Activated CD4-positive, alpha-beta T cell treated with anti-CD3 and anti-CD28 coated beads for 48 hours (primary cell): Measurements from ENCODE around the gene SLC16A1.
A peak's percentile ranks its signal among the peaks of the same experiment; 100 is the strongest.
"Not testable (repeated sequence)": the region's sequence is repeated elsewhere in the genome, so short reads cannot be mapped to it uniquely, and the experiment has no call there.

ENCODE experiments used
- DNase-seq: peaks from one replicate; pipeline ENCODE4 v3.0.0-alpha.2; 2020

The SLC16A1 gene

DNA sequence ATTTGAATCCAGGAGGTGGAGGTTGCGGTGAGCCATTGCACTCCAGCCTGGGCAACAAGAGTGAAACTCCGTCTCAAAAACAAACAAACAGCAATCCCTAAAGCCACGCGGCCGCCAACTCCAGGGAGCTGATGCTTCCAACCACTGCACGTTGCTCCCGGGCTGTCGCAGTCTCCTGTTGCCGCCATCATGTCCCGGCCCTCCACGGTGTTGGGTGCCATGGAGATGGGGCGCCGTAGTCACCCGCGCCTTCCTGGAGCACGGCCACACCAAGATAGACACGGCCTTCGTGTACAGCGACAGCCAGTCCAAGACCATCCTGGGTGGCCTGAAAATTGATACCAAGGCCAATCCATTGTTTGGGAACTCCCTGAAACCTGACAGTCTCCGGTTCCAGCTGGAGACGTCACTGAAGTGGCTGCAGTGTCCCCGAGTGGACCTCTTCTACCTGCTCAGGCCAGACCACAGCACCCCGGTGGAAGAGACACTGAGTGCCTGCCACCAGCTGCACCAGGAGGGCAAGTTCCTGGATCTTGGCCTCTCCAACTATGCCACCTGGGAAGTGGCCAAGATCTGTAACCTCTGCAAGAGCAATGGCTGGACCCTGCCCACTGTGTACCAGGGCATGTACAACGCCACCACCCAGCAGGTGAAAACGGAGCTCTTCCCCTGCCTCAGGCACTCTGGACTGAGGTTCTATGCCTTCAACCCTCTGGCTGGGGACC lies 32.6 kb downstream of the SLC16A1 start:
- DNase-seq, result no peak

DNA sequence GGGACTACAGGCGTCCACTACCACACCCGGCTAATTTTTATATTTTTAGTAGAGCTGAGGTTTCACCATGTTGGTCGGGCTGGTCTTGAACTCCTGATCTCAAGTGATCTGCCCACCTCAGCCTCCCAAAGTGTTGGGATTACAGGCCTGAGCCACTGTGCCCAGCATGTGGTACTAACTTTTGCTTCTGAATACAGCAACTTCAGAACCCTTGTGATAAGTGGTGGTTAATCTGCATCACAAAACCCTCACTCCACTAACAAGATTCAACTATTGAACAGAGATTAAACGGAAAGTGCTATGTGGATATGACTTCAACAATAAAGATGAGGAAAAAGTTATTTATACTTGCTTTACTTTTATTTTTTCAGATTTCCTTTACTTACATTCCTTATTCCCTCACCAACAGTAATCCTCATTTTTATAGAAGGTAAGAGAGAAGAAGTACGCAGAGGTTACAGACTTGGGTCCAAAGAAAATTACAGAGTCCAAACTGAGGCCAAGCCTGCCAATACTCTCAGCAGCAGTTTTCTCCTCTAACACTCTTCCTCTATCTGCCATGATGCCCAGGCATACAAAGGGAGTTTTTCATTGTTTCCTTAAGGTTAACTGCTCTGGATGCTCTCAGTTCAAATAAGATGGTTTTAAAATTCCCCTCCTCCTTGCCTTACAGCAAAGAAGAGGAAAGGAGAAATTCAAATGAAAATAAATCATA lies 44.3 kb downstream of the SLC16A1 start:
- DNase-seq, result no peak

DNA sequence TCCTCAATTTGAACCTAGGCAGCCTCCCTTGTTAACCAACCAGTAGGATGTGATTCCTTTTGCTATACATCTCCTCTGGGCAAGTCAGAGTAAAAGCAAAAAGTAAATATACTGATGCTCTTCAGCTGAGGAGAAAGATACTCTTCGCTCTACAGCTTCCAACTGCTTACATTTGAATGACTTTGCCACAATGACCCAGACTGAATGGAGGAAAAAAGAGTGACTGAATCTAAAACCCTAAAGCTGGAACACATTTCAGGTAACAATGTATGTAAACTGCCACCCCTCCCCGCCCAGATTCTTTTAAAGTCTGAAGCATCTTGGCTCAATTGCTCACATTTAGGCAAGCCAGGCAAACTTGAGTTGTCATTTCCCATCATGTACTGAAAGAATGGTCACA lies 46.1 kb downstream of the SLC16A1 start:
- DNase-seq, result no peak

DNA sequence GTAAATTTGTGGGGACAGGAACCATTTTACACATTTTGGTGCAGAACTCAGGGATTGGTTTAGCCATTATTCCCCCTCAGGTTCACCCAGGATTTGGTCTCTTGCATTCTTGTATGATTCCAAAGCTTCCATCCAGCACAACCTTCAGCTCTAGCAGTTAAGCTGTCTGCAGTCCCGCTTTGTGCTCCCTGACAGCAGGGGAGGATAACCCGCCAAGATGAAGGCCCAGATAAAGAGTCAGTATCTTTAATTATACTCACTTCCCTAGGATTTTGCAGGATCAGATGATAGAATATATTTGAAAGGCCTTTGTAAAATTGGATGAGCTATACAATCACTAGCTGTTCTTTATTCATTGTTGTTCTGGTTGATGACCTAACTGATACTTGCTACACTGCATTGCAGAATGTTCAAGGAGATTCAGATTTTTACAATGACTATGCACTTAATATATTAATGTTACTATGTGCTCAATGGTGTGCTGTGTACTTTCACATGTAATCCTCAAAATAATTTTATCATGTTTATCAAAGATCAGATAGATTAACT lies 49.8 kb downstream of the SLC16A1 start:
- no peak for DNase-seq

GRCh38 chr1:112905395-112906149 lies 50.4 kb downstream of the SLC16A1 start:
- peak; percentile 10 for DNase-seq

DNA sequence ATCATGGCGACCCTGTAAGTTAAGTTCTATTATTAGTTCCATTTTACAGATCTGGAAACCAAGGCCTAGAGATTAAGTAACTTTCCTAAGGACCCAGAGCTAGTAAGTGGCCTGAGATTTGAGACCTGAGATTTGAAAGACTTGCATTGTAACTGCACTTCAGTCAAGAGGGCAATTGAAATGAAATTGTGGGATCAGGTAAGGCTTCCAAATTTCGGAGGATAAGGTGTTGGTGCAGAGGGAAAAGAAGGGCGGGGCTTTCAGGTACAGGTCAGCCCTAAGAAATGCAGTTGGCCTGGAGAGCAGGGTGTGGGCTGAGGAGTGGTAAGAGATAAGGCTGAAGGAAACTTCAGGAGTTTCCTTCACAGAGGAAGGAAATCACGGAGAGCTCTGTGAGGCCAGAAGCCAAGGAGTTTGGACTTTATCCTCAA lies 51.1 kb downstream of the SLC16A1 start:
- DNase-seq, result no peak

- DNase-seq, result peak; percentile 75
These were observed 51.7 kb downstream of the SLC16A1 start for GRCh38 chr1:112904071-112904830.

DNA sequence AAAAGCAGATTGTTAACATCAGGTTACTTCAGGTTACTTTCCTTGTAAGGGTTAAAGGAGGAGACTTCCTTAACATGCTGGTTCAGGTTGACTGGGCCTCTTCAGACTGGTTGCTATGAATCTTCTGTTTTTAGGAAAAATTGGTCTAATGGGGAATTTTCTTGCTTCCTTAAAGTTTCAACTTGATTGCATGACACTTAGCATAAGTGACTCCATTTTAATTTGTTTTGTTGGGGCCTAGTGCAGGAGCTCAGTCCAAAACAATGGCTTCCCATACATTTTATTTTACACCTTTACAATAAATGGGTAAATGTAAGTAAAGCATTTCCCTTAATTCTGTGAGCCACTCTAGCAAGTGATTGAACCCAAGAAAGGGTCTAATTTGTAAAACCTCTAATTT lies 53.8 kb downstream of the SLC16A1 start:
- no peak for DNase-seq

DNA sequence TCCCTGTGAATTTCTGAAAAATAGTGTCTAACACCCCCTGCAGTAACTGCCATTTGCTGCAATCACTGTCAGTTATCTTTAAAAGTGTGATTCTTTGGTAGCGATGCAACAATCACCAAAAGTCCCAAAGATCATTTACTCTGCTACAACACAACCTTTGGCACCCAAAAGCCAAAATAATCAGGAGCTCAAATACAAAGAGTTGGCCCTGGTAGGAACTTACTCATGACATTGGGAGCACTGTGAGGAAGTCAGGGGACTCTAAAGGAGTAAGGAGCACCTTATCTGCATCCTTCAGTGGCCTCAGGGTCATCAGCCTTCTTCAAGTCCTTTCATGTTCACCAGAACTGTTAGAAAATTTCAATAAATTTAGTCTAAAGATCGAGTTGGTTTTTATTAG lies 54.6 kb downstream of the SLC16A1 start:
- DNase-seq, result no peak

GRCh38 chr1:112896783-112897182 lies 59.2 kb downstream of the SLC16A1 start:
- no peak for DNase-seq

GRCh38 chr1:112894561-112895011 lies 61.4 kb downstream of the SLC16A1 start:
- no peak for DNase-seq

GRCh38 chr1:112894010-112894292 lies 62.0 kb downstream of the SLC16A1 start:
- no peak for DNase-seq

- DNase-seq, result no peak
These were observed 62.5 kb downstream of the SLC16A1 start for GRCh38 chr1:112893288-112894009.

GRCh38 chr1:112889906-112890305 lies 66.1 kb downstream of the SLC16A1 start:
- DNase-seq, result not testable (repeated sequence)

GRCh38 chr1:112889052-112889768 lies 66.8 kb downstream of the SLC16A1 start:
- no peak for DNase-seq

DNA sequence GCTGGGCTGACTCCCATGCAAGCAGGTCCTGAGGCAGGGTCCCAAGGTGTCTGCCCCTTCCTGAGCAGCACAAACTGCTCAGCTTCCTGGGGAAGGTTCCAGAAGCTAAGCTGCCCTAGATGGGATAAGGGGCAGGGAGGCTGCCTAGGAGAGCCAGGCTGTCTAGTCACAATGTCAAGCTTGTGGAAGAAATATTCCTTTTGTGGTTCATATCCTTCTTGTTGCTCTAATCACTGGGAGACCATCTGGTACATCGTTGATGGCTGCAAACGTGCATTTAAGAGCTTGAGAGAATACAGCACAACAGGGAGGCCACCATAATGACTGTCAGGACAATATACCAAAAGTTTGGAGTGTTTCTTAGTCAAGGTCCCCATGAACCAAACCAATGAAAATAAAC lies 67.4 kb downstream of the SLC16A1 start:
- no peak for DNase-seq

- DNase-seq, result no peak
These were observed 68.3 kb downstream of the SLC16A1 start for GRCh38 chr1:112887599-112888283.

- not testable (repeated sequence) for DNase-seq
These were observed 71.0 kb downstream of the SLC16A1 start for GRCh38 chr1:112884996-112885395.

DNA sequence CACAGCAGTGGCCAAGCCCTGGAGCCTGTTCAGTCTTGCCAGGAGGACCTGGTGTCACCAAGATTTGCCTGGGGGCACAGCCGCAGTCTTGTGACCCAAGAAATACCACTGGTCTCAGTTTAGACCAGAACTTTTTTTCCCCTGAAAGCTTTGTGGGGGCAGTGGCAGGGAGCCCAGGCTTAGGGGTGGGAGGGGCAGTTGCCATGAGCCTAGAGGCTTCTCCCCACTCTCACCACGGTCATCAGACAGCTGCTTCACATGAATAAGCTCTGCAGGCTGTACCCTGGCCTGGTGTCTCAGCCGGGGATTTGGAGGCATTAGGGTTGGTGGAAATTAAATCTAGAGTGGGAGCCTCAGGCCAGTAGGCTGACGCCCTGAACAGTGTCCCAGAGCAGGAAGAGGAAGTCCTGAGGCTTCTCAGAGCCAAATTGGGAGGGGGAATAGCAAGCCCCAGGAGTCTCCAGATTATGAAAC lies 73.7 kb downstream of the SLC16A1 start:
- no peak for DNase-seq

DNA sequence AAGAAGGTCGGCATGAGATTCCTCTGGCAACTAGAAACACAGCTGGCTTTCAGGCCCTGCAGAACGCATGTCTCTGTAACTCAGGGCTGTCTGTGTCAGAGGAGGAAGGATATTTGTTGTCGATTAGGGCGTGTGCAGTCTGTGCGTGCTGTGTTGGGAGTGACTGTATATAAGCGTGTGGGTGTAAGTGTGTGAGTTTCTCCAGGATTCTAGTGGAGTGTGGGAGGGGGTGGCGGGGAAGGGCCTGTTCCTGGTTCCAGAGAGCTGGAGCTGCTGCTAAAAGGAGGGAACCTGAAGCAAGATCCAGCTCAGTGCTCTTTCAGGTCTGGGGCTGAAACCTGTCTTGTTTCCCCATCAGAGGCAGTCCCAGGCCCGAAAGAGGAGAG lies 74.3 kb downstream of the SLC16A1 start:
- no peak for DNase-seq

DNA sequence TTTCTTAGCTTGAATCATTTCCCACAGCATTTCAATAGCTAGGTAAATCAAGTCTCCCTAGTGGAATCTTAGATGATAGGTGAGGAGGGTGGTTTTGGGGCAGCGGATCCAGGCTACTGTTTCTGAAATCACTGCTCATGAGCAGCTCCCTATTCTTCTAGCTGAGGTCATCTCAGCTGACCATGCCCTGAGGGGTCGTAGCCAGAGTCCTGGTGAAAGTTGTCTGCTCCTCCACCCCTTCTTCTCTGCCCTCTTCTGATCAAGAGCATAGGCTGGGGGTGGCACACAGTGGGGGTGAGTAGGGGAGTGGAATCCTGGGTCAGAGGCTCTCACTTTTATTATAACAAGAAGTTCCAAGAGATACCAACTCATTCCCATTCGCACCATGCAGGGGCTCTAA lies 76.2 kb downstream of the SLC16A1 start:
- DNase-seq, result no peak
